Measurements from ENCODE around the gene BAHCC1. TPM values are rescaled to one million over a fixed set of nuclear protein-coding genes. Genes with fewer than 3 reads are reported as not detected.

The BAHCC1 gene
- total RNA-seq, 2 experiments from 2014 or later, result 0.23 to 0.64 TPM

GRCh38 chr17:81411305-81411704 lies 16.0 kb downstream of the BAHCC1 start:
- Mint-ChIP-seq H3K27me3 (peaks cover 30% of the 10 kb centered on the region), H3K4me1 (peaks cover 12% of the 10 kb centered on the region), H3K27ac (no peak overlapping the region), H3K36me3 (no peaks in the 10 kb centered on the region), H3K4me3 (no peak overlapping the region), H3K9me3 (ENCODE audit: low read depth) (no peaks in the 10 kb centered on the region)
- CTCF ChIA-PET, result interaction anchor here (1.0 kb wide), 1 partner anchor 73 kb away, joined by 3 read pairs; no protein-coding TSS in a partner anchor
- DNase-seq (no peak), ATAC-seq (no peak)

GRCh38 chr17:81412490-81413093 lies 17.3 kb downstream of the BAHCC1 start:
- ATAC-seq (peak; percentile 76), DNase-seq (peak; percentile 80)
- H3K4me3 Mint-ChIP-seq, result no peak overlapping the region
- peaks cover 12% of the 10 kb centered on the region for H3K4me1 Mint-ChIP-seq
- H3K27ac Mint-ChIP-seq, result no peak overlapping the region
- H3K9me3 Mint-ChIP-seq (ENCODE audit: low read depth), result no peaks in the 10 kb centered on the region
- peaks cover 19% of the 10 kb centered on the region for H3K27me3 Mint-ChIP-seq
- CTCF ChIA-PET, result interaction anchor here (1.1 to 1.2 kb wide), 2 partner anchors 10 to 72 kb away, joined by 3 to 4 read pairs; no protein-coding TSS in a partner anchor
- H3K36me3 Mint-ChIP-seq, result no peaks in the 10 kb centered on the region

- CTCF ChIA-PET, result no interaction called here
Observed at GRCh38 chr17:81413497-81414135, 18.4 kb downstream of the BAHCC1 start.

DNA sequence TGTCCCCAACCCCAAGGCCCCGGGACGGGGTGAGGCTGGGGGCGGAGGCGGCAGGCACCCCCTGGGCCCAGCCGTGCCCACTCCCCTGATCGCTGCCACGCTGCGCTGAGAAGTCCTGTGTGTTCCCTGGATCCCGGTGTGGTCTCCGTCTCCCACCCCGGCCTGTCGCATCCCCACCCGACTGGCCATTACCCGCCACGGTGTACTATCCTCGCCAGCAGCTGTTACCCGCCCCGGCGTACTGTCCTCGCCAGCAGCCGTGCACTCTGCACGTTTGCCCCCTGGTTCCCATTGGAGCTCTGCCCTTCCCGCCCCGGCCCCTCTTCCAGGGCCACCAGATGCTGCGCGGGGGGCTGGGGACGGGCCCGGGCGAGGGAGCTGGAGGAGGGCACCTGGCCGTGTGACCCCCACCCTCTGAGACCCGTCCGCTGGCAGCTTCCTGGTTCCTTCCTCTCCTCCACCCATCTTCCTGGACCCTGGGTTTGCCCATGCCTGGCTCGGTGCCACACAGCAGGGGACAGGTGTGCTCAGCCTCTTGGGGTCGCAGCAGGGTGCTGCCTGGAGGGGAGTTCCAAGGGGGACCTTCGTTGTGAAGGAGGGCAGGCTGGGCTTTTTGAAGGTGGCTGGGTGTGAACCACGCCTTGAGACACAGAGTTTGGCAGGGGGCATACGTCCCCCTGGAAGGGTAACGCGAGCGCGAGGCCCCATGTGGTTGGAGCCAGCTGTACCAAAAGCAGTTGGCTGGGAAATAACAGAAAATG lies 19.7 kb downstream of the BAHCC1 start:
- Mint-ChIP-seq H3K9me3 (ENCODE audit: low read depth) (no peaks in the 10 kb centered on the region), H3K4me3 (no peak overlapping the region), H3K4me1 (peaks cover 12% of the 10 kb centered on the region), H3K27me3 (peaks cover 4% of the 10 kb centered on the region), H3K27ac (no peak overlapping the region), H3K36me3 (no peaks in the 10 kb centered on the region)
- no peak for ATAC-seq
- no peak for DNase-seq
- CTCF ChIA-PET, result no interaction called here

More at GRCh38 chr17:81413497-81414135, 18.4 kb downstream of the BAHCC1 start:
- peaks cover 12% of the 10 kb centered on the region for H3K4me1 Mint-ChIP-seq
- no peak for ATAC-seq
- H3K4me3 Mint-ChIP-seq, result no peak overlapping the region
- H3K27ac Mint-ChIP-seq, result no peak overlapping the region
- H3K9me3 Mint-ChIP-seq (ENCODE audit: low read depth), result no peaks in the 10 kb centered on the region
- H3K27me3 Mint-ChIP-seq, result peaks cover 10% of the 10 kb centered on the region
- no peak for DNase-seq
- H3K36me3 Mint-ChIP-seq, result no peaks in the 10 kb centered on the region

DNA sequence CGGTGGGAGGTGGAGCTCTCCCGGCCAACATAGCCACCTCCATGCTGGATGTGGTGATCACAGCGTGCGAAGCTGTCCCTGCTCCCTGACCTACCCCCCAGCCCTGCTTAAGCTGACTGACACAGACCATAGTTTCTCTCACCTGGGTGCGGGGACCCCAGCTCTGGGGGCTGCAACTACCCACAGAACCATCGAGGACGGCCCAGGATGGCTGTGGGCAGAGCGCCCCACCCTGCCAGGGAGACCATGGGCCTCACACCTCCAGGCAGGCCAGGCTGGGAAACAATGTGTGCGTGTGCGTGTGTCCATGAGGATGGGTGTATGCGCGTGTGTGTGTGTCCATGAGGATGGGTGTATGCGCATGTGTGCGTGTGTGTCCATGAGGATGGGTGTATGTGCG lies 20.4 kb downstream of the BAHCC1 start:
- H3K4me3 Mint-ChIP-seq, result no peak overlapping the region
- no peak overlapping the region for H3K27ac Mint-ChIP-seq
- H3K27me3 Mint-ChIP-seq, result peaks cover 4% of the 10 kb centered on the region
- CTCF ChIA-PET, result no interaction called here
- DNase-seq (no peak), ATAC-seq (no peak)
- no peaks in the 10 kb centered on the region for H3K36me3 Mint-ChIP-seq
- peaks cover 12% of the 10 kb centered on the region for H3K4me1 Mint-ChIP-seq
- no peaks in the 10 kb centered on the region for H3K9me3 Mint-ChIP-seq (ENCODE audit: low read depth)

DNA sequence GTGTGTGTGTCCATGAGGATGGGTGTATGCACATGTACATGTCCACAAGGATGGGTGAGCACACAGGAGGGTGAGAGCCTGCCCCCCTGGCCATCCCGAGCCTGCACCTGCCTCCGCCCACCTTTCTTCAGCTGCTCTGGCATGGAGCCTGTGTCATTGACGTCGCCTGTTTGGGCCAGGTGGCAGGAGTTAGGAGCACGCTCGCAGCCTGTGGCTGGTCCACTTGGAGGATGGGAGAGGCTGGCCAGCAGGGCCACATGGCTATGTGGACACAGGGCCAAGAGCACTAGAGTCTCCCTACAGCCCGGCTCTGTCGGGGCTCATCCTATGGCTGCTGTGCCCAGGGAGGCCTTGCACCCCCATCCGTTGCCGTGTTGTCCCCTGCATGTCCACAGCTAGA lies 21.4 kb downstream of the BAHCC1 start:
- no peak overlapping the region for H3K27ac Mint-ChIP-seq
- H3K9me3 Mint-ChIP-seq (ENCODE audit: low read depth), result no peaks in the 10 kb centered on the region
- H3K27me3 Mint-ChIP-seq, result peaks cover 1% of the 10 kb centered on the region
- DNase-seq (no peak), ATAC-seq (no peak)
- no peaks in the 10 kb centered on the region for H3K36me3 Mint-ChIP-seq
- CTCF ChIA-PET, result no interaction called here
- H3K4me1 Mint-ChIP-seq, result peaks cover 9% of the 10 kb centered on the region
- no peak overlapping the region for H3K4me3 Mint-ChIP-seq

DNA sequence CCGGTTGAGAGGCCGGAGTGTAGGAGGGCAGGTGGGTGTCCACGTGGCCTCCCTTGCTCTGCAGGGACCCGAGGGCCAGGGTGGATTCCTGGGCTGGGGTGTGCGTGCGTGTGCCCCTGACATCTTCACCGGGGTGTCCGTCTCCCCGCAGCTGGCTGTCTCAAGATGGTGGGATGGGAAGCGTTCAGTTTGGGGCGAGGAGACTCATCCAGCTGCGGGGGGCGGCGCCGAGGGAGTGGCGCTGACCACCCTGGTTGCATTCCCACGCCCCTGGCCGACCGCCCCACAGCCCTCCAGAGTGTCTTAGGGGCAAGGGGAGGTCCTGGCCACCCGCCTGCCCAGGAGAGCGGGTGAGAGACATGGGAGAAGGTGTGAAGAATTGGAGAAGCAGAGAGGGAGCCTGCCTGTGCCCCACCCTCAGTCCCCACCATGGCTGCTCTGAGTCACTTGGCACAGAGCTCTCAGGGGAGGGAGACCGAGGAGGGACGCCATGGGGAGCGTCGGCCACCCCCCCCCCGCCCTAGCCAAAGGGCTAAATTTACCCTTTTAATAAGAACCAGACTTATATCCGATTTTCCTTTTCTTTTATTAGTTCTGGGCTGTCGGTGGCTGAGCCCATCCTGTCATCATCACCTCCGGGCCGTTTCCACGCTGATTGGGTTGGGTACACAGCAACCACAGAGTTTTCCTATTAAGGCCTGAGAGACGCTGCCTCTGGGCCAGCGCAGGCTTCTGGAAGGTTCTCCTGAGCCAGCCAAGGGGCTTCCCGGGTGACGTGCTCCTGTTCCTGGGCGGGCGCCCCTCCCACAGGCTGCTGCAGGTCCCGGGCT lies 22.0 kb downstream of the BAHCC1 start:
- Mint-ChIP-seq H3K4me3 (no peak overlapping the region), H3K9me3 (ENCODE audit: low read depth) (no peaks in the 10 kb centered on the region), H3K36me3 (no peaks in the 10 kb centered on the region), H3K4me1 (peaks cover 9% of the 10 kb centered on the region), H3K27ac (no peak overlapping the region), H3K27me3 (no peaks in the 10 kb centered on the region)
- DNase-seq, result no peak
- CTCF ChIA-PET, result no interaction called here
- no peak for ATAC-seq

DNA sequence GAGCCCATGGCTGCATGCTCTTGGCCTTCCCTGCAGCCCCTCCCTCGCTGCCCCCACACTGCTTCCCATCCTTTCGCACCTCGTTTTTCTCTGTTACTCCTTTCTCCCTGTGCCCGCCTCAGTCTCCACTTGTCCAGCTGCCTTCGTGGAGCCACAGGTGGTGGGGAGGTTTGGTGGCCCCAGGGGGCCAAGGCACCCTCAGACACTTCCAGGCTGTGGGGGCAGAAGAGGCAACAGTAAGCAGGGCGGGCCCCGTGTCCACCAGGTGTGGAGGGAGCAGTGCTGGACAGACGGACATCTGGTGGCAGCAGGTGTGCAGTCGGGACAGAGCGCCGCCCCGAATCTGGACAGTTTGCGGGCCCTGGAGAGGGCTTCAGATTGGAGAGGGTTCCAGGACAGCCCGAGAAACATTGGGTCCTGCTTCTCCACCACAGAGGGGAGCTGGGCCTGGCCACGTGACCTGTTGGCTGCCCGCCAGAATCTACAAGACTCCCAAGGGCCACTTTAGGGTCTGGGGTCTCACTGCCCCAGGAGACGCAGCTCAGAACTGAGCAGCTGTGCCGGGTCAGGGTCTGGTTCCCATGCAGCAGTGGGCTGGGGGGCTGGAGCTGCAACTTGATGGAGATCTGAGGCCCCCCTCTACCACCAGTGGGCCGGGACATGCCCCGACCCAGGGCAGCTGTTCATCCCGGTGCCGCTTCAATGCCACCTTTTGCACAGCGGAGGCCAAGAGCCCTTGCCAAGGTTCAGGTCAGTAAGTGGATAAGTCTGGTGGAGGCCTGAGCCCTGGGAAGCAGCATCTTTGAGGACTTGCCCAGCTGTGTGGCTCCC lies 22.8 kb downstream of the BAHCC1 start:
- no peaks in the 10 kb centered on the region for H3K36me3 Mint-ChIP-seq
- H3K4me3 Mint-ChIP-seq, result no peak overlapping the region
- peaks cover 3% of the 10 kb centered on the region for H3K4me1 Mint-ChIP-seq
- no peak for ATAC-seq
- no peak for DNase-seq
- CTCF ChIA-PET, result no interaction called here
- no peaks in the 10 kb centered on the region for H3K9me3 Mint-ChIP-seq (ENCODE audit: low read depth)
- H3K27ac Mint-ChIP-seq, result no peak overlapping the region
- no peaks in the 10 kb centered on the region for H3K27me3 Mint-ChIP-seq

GRCh38 chr17:81418710-81419318 lies 23.6 kb downstream of the BAHCC1 start:
- Mint-ChIP-seq H3K4me3 (no peak overlapping the region), H3K27ac (no peak overlapping the region), H3K27me3 (no peaks in the 10 kb centered on the region), H3K4me1 (no peaks in the 10 kb centered on the region), H3K9me3 (ENCODE audit: low read depth) (no peaks in the 10 kb centered on the region), H3K36me3 (no peaks in the 10 kb centered on the region)
- DNase-seq, result no peak
- ATAC-seq, result no peak
- CTCF ChIA-PET, result no interaction called here

DNA sequence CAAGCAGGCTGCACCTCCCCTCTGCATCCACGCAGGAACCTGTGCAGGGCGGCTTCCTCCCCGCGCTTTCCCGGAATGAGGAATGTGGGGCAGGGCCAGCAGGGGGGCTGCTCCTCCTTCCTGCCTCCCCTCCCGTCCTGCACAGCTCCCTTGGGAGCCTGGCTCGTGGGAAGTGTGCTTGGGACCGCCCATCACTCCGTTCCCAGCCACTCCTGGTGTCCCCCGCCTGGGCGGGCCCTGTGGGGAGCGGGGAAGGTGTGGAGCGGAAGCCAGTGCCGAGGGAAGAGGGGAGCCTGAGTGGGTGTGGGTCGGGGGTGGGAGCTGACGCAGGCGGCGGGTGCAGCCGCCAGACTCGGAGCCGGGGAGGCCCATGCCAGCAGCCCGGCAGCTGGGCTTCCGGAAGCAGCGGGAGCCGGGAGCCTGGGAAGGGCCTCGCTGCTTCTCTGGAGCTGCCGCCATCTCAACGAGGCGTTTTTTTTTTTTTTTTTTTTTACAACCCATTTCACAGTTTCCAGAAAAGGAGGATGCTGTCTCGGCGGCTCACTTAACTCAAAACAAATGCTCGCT lies 24.1 kb downstream of the BAHCC1 start:
- ATAC-seq, result no peak
- Mint-ChIP-seq H3K27me3 (no peaks in the 10 kb centered on the region), H3K4me1 (no peaks in the 10 kb centered on the region), H3K27ac (no peak overlapping the region), H3K36me3 (no peaks in the 10 kb centered on the region), H3K9me3 (ENCODE audit: low read depth) (no peaks in the 10 kb centered on the region), H3K4me3 (no peak overlapping the region)
- CTCF ChIA-PET, result no interaction called here
- no peak for DNase-seq

DNA sequence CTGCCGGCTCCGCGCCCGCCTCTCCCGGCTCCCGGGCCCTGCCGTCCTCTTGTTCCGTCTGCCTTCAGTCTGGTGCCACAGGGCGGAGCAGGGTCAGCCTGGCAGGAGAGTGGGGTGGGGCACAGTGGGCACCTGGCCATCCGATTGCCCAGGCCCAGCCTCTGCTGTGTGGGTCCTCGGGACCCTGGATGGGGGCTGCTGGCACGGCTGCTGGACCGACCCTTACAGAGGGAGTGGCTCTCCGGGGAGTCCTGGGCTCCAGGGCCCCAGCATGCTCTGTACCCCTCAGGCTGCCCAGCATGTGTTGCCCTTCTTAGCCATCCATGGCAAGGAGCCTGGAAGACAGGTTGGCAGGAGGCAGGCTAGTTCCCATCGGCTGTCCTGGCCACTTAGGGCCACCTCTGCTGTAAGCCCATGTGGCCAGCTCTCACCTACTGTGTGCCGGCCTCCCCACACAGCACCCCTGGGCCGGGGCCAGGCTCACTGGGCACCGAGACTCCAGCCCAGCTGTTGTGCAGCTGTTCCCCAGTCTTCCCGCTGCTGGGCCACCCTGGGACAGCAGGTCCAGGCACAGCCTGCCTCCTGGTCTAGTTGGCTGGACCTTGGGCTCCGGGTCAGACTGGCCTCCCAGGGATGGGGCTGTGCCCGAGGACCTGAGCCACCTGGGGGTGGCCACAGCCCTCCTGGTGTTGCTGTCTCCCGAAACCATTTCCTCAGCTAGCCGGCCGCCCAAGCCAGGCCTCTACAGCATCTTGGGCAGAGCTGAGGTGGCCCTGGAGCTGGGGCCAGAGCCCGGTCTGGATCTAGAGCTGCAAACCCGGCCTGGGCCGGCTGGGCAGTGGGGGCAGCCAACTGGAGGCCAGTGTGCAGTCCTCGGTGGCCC lies 24.9 kb downstream of the BAHCC1 start:
- ATAC-seq (no peak), DNase-seq (no peak)
- Mint-ChIP-seq H3K27ac (no peak overlapping the region), H3K4me1 (no peaks in the 10 kb centered on the region), H3K9me3 (ENCODE audit: low read depth) (no peaks in the 10 kb centered on the region), H3K27me3 (no peaks in the 10 kb centered on the region), H3K36me3 (no peaks in the 10 kb centered on the region), H3K4me3 (no peak overlapping the region)
- CTCF ChIA-PET, result no interaction called here
